SK-N-SH treated with all-trans-retinoic acid at 6 μM for 48 hours (cell line): ENCODE measurements around the gene DOK5.

Source experiments
- ATAC-seq: fragments of 200-7000 bp; cut with Tn5 transposase; 3 replicates; pipeline ENCODE4 v1.9.1; 2020; ENCODE audit warnings: mild to moderate bottlenecking, moderate library complexity
- ARNTL ChIP-seq: fragments of 450-650 bp; formaldehyde crosslinking; IDR thresholded peaks from 2 replicates; pipeline ENCODE4 v1.5.0; 2020; ENCODE audit warnings: low read depth, mild to moderate bottlenecking, moderate library complexity, borderline replicate concordance
- BACH2 ChIP-seq: fragments of 250-450 bp; sonication (Bioruptor Pico); IDR thresholded peaks from 2 replicates; pipeline ENCODE4 v1.9.0; 2021; ENCODE audit warnings: mild to moderate bottlenecking, borderline replicate concordance
- CSDC2 ChIP-seq: fragments of 250-450 bp; sonication (Bioruptor Pico); IDR thresholded peaks from 2 replicates; pipeline ENCODE4 v1.5.0; 2020; ENCODE audit warnings: mild to moderate bottlenecking, moderate library complexity
- GLIS3 ChIP-seq: fragments of 250-450 bp; sonication (Bioruptor Pico); IDR thresholded peaks from 2 replicates; pipeline ENCODE4 v1.5.0; 2020; ENCODE audit warnings: mild to moderate bottlenecking, moderate library complexity
- ISL1 ChIP-seq: fragments of 250-450 bp; sonication (Bioruptor Pico); IDR thresholded peaks from 2 replicates; pipeline ENCODE4 v2.1.2; 2022; ENCODE audit warnings: mild to moderate bottlenecking, moderate library complexity
- OSR1 ChIP-seq: fragments of 250-450 bp; sonication (Bioruptor Pico); IDR thresholded peaks from 2 replicates; pipeline ENCODE4 v1.8.0; 2022; ENCODE audit warnings: moderate library complexity, mild to moderate bottlenecking, inconsistent platforms
- PATZ1 ChIP-seq: fragments of 250-450 bp; sonication (Bioruptor Pico); IDR thresholded peaks from 2 replicates; pipeline ENCODE4 v1.8.0; 2020; ENCODE audit warnings: mild to moderate bottlenecking, moderate library complexity, borderline replicate concordance
- RARB ChIP-seq: fragments of 250-450 bp; sonication (Bioruptor Pico); IDR thresholded peaks from 2 replicates; pipeline ENCODE4 v1.8.0; 2021; ENCODE audit warnings: mild to moderate bottlenecking, moderate library complexity
- SNAI2 ChIP-seq: fragments of 250-450 bp; sonication (Bioruptor Pico); IDR thresholded peaks from 2 replicates; pipeline ENCODE4 v1.5.0; 2020; ENCODE audit warnings: mild to moderate bottlenecking, moderate library complexity
- TCF4 ChIP-seq: fragments of 250-450 bp; sonication (Bioruptor Pico); IDR thresholded peaks from 2 replicates; pipeline ENCODE4 v1.8.0; 2021; ENCODE audit warnings: mild to moderate bottlenecking, moderate library complexity, borderline replicate concordance
- TOX ChIP-seq: fragments of 250-450 bp; sonication (Bioruptor Pico); IDR thresholded peaks from 2 replicates; pipeline ENCODE4 v1.8.0; 2021; ENCODE audit warnings: mild to moderate bottlenecking, moderate library complexity, borderline replicate concordance
- ZC3H10 ChIP-seq: fragments of 250-450 bp; sonication (Bioruptor Pico); IDR thresholded peaks from 2 replicates; pipeline ENCODE4 v1.5.1; 2021; ENCODE audit warnings: mild to moderate bottlenecking, moderate library complexity
- ZFP3 ChIP-seq: fragments of 250-450 bp; sonication (Bioruptor Pico); IDR thresholded peaks from 2 replicates; pipeline ENCODE4 v1.5.0; 2020; ENCODE audit warnings: mild to moderate bottlenecking, moderate library complexity
- ZFP30 ChIP-seq: fragments of 450-650 bp; formaldehyde crosslinking; IDR thresholded peaks from 2 replicates; pipeline ENCODE4 v1.5.0; 2022; ENCODE audit warnings: mild to moderate bottlenecking, moderate library complexity
- ZNF565 ChIP-seq: fragments of 450-650 bp; formaldehyde crosslinking; conservative IDR thresholded peaks from 2 replicates; pipeline ENCODE4 v1.5.0; 2020; ENCODE audit warnings: low read depth, mild to moderate bottlenecking, moderate library complexity
- ZNF70 ChIP-seq: fragments of 450-650 bp; formaldehyde crosslinking; IDR thresholded peaks from 2 replicates; pipeline ENCODE4 v1.5.0; 2020; ENCODE audit warnings: mild to moderate bottlenecking, moderate library complexity
- TF ChIP-seq, protein P1 (sequence below): fragments of 250-450 bp; sonication (Bioruptor Pico); IDR thresholded peaks from 2 replicates; pipeline ENCODE4 v1.5.0; 2020; ENCODE audit warnings: mild to moderate bottlenecking, moderate library complexity
- TF ChIP-seq, protein P2 (sequence below): fragments of 250-450 bp; sonication (Bioruptor Pico); IDR thresholded peaks from 2 replicates; pipeline ENCODE4 v1.8.0; 2021; ENCODE audit warnings: low read depth, mild to moderate bottlenecking, moderate library complexity, borderline replicate concordance
- TF ChIP-seq, protein P3 (sequence below): fragments of 250-450 bp; sonication (Bioruptor Pico); IDR thresholded peaks from 2 replicates; pipeline ENCODE4 v1.5.1; 2021; ENCODE audit warnings: mild to moderate bottlenecking, moderate library complexity

Gene DOK5

GRCh38 chr20:54466127-54466526 lies 9.3 kb upstream of the DOK5 start:
- no peak for ATAC-seq
- TF ChIP-seq RARB (CRISPR knock-in tag) (no peak), ZFP30 (no peak), ARNTL (CRISPR knock-in tag) (no peak), TOX (CRISPR knock-in tag) (no peak), ZNF565 (CRISPR knock-in tag) (no peak), ZC3H10 (no peak), ISL1 (CRISPR knock-in tag) (no peak)
- TF ChIP-seq, protein P1, sequence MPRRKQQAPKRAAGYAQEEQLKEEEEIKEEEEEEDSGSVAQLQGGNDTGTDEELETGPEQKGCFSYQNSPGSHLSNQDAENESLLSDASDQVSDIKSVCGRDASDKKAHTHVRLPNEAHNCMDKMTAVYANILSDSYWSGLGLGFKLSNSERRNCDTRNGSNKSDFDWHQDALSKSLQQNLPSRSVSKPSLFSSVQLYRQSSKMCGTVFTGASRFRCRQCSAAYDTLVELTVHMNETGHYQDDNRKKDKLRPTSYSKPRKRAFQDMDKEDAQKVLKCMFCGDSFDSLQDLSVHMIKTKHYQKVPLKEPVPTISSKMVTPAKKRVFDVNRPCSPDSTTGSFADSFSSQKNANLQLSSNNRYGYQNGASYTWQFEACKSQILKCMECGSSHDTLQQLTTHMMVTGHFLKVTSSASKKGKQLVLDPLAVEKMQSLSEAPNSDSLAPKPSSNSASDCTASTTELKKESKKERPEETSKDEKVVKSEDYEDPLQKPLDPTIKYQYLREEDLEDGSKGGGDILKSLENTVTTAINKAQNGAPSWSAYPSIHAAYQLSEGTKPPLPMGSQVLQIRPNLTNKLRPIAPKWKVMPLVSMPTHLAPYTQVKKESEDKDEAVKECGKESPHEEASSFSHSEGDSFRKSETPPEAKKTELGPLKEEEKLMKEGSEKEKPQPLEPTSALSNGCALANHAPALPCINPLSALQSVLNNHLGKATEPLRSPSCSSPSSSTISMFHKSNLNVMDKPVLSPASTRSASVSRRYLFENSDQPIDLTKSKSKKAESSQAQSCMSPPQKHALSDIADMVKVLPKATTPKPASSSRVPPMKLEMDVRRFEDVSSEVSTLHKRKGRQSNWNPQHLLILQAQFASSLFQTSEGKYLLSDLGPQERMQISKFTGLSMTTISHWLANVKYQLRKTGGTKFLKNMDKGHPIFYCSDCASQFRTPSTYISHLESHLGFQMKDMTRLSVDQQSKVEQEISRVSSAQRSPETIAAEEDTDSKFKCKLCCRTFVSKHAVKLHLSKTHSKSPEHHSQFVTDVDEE (CRISPR knock-in tag), result no peak

GRCh38 chr20:54467622-54468021 lies 7.8 kb upstream of the DOK5 start:
- no peak for TF ChIP-seq GLIS3 (CRISPR knock-in tag)
- no peak for TF ChIP-seq ZFP3 (CRISPR knock-in tag)
- TF ChIP-seq PATZ1, result no peak
- TF ChIP-seq ZFP30, result no peak
- no peak for TF ChIP-seq RARB (CRISPR knock-in tag)
- no peak for TF ChIP-seq OSR1 (CRISPR knock-in tag)
- TF ChIP-seq TCF4 (CRISPR knock-in tag), result no peak
- TF ChIP-seq ZNF70 (CRISPR knock-in tag), result no peak
- TF ChIP-seq ZNF565 (CRISPR knock-in tag), result no peak
- no peak for ATAC-seq

DNA sequence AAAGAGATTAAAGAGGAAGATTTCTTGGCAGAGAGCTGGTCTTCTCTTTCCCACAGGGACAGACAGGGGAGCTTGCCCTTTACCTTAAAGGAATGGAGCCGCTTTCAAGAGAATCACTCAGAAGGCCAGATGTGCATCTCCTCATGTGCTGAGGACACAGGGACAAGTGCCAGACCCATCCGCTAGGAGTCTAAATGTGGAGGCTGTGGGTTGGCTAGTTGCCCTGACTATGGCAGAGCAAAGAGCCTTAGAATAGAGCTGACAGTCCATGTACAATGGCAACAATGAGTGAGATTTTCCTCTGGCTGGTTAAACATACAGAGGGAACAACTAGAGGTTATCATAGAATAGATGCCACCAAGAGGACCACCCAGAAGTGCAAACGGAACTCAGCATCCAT lies 7.3 kb upstream of the DOK5 start:
- TF ChIP-seq BACH2 (CRISPR knock-in tag) (no peak), OSR1 (CRISPR knock-in tag) (no peak), SNAI2 (no peak), ZFP30 (no peak), ISL1 (CRISPR knock-in tag) (no peak), TCF4 (CRISPR knock-in tag) (no peak), CSDC2 (no peak), ZC3H10 (no peak), ZNF70 (CRISPR knock-in tag) (no peak)
- TF ChIP-seq, protein P1 (CRISPR knock-in tag), result no peak
- TF ChIP-seq, protein P2, sequence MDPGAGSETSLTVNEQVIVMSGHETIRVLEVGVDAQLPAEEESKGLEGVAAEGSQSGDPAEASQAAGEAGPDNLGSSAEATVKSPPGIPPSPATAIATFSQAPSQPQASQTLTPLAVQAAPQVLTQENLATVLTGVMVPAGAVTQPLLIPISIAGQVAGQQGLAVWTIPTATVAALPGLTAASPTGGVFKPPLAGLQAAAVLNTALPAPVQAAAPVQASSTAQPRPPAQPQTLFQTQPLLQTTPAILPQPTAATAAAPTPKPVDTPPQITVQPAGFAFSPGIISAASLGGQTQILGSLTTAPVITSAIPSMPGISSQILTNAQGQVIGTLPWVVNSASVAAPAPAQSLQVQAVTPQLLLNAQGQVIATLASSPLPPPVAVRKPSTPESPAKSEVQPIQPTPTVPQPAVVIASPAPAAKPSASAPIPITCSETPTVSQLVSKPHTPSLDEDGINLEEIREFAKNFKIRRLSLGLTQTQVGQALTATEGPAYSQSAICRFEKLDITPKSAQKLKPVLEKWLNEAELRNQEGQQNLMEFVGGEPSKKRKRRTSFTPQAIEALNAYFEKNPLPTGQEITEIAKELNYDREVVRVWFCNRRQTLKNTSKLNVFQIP, result no peak
- TF ChIP-seq, protein P3, sequence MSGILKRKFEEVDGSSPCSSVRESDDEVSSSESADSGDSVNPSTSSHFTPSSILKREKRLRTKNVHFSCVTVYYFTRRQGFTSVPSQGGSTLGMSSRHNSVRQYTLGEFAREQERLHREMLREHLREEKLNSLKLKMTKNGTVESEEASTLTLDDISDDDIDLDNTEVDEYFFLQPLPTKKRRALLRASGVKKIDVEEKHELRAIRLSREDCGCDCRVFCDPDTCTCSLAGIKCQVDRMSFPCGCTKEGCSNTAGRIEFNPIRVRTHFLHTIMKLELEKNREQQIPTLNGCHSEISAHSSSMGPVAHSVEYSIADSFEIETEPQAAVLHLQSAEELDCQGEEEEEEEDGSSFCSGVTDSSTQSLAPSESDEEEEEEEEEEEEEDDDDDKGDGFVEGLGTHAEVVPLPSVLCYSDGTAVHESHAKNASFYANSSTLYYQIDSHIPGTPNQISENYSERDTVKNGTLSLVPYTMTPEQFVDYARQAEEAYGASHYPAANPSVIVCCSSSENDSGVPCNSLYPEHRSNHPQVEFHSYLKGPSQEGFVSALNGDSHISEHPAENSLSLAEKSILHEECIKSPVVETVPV, result no peak
- ATAC-seq, result 0 out of 3 replicates have a peak, but pooled peaks have one; percentile 31
